ENCODE measurements around the gene ENOX1.

DNA sequence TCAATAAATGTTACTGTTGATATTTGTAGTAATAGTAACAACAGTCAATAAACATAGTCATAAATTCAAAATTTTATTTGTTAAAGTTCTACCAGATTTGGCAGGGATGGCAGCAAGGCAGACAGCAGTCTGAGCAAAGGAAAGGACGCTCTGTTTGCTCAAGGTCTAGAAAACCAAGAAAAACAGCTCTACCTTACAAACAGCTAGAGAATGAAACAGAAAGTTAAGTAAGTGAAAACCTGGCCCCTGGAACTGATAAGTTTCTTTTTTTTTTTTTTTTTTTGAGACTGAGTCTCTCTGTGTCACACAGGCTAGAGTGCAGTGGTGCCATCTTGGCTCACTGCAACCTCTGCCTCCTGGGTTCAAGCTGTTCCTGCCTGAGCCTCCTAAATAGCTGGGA, 27.9 kb downstream of the ENOX1 start:
- TF ChIP-seq POLR2AphosphoS5 (IDR thresholded peaks at IDR 0.05): no peak
- no peak for TF ChIP-seq EP300 (IDR thresholded peaks at IDR 0.05)
